Measurements from ENCODE around the gene ZMYM5.
"Not testable (repeated sequence)": the region's sequence is repeated elsewhere in the genome, so short reads cannot be mapped to it uniquely, and the experiment has no call there.

- TF ChIP-seq RFX7 (CRISPR knock-in tag; IDR thresholded peaks at IDR 0.05); PHB2 (IDR thresholded peaks at IDR 0.05; ENCODE audit: low read depth); ZNF407 (IDR thresholded peaks at IDR 0.05; ENCODE audit: low read depth); IRF9 (tag; IDR thresholded peaks at IDR 0.05); EZH2 (IDR thresholded peaks at IDR 0.05; ENCODE audit: borderline replicate concordance, low read depth, low read length); ZNF408 (CRISPR knock-in tag; IDR thresholded peaks at IDR 0.05; ENCODE audit: low read depth); CLOCK (CRISPR knock-in tag; IDR thresholded peaks at IDR 0.05; ENCODE audit: borderline replicate concordance); CTCF (IDR thresholded peaks at IDR 0.05 in 2 of 3, conservative IDR thresholded peaks at IDR 0.05 in 1 of 3; ENCODE audit: insufficient read depth in 2 of 3, low read depth in 1 of 3, low read length in 3 of 3); MXI1 (IDR thresholded peaks at IDR 0.05; ENCODE audit: low read depth, low read length); RBM22 (IDR thresholded peaks at IDR 0.05; ENCODE audit: low read depth, low read length, poor library complexity, severe bottlenecking): not testable (repeated sequence)
Measured at GRCh38 chr13:19780753-19781418, 82.6 kb downstream of the ZMYM5 start.
